ENCODE measurements around the gene MAP7D3. TPM values are rescaled to one million over a fixed set of nuclear protein-coding genes. Genes with fewer than 3 reads are reported as not detected.
A peak's percentile ranks its signal among the peaks of the same experiment; 100 is the strongest.

MAP7D3 gene
- total RNA-seq, 4 donors from 2014 or later: 14.5 to 21.2 (median 17.1) TPM

DNA sequence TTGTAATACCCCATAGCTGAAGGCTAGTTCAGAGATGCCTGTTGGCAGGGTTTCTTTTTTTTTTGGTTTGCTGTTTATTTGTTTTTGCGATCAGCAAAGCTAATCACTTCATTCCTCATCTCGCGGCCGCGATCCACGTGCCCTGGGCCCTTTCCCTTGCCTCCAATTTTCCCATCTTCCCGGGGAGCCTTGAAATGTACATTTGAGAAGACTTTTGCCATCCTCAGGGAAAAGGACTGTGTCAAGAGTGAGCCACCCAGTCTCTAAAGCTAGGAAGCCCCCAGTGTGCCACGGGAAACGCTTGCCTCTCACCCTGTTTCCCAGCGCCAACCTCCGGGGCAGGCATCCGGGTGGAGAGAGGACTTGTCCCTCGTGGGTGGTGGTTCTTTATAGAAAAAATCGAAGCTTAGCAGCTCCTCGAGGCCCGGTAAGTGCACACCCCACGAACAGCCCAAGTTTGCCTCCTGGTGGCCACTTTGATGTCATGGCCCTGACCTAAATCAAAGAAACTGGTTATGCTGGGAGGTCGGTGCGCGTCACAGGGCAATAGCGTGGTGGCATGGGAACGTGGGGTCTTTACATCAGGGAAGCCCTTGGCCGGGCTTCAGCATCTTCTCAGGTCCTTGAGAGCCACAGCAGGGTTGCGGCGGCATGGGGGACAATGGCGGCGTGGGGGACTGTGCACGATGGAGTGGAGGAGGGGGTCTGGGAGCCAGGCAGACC is 42.0 kb downstream of the MAP7D3 start:
- Histone ChIP-seq H3K4me1 (peaks cover 35 to 64% (median 63%) of the 10 kb centered on the region in 4 donors), H3K27me3 (no peaks in the 10 kb centered on the region), H3K27ac (replicated peaks in 1 of 4) (peak overlapping the region; percentile 86 to 99 (median 96)), H3K4me3 (peak overlapping the region; percentile 5 to 55 (median 35)), H3K36me3 (peaks cover 11 to 48% (median 41%) of the 10 kb centered on the region in 4 donors), H3K9me3 (no peaks in the 10 kb centered on the region)
- intact Hi-C loops (cut with DNase I): loop anchor here (2.0 kb wide), 1 partner anchor 42 kb away; no protein-coding TSS in a partner anchor
- no peak for DNase-seq (ENCODE audit: extremely low spot score)
- TF ChIP-seq POLR2A (IDR thresholded peaks at IDR 0.05; ENCODE audit: low read depth) (no peak), POLR2AphosphoS5 (IDR thresholded peaks at IDR 0.05) (peak; percentile 52 to 76), EP300 (IDR thresholded peaks at IDR 0.05) (no peak)
- TF ChIP-seq, protein P1, sequence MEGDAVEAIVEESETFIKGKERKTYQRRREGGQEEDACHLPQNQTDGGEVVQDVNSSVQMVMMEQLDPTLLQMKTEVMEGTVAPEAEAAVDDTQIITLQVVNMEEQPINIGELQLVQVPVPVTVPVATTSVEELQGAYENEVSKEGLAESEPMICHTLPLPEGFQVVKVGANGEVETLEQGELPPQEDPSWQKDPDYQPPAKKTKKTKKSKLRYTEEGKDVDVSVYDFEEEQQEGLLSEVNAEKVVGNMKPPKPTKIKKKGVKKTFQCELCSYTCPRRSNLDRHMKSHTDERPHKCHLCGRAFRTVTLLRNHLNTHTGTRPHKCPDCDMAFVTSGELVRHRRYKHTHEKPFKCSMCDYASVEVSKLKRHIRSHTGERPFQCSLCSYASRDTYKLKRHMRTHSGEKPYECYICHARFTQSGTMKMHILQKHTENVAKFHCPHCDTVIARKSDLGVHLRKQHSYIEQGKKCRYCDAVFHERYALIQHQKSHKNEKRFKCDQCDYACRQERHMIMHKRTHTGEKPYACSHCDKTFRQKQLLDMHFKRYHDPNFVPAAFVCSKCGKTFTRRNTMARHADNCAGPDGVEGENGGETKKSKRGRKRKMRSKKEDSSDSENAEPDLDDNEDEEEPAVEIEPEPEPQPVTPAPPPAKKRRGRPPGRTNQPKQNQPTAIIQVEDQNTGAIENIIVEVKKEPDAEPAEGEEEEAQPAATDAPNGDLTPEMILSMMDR (IDR thresholded peaks at IDR 0.05): peak; percentile 57 to 61 (median 59)
- 47% methylated on average over 22 of the region's 28 CpGs for WGBS

DNA sequence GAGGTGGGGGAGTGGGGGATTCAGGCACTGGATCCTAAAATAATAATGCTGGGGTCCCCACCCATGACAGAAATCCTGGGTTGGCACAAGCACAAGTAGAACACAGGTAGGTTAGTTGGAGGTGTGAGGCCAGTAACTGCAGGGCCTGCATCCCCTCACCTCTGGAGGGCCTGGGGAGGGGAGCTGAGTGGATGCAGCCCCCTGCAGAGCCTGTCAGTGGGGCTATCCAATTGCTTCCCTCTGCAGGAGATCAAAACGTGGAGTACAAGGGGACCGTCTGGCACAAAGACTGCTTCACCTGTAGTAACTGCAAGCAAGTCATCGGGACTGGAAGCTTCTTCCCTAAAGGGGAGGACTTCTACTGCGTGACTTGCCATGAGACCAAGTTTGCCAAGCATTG is 43.7 kb downstream of the MAP7D3 start:
- no peak for TF ChIP-seq POLR2AphosphoS5 (IDR thresholded peaks at IDR 0.05)
- TF ChIP-seq POLR2A (IDR thresholded peaks at IDR 0.05; ENCODE audit: low read depth): no peak
- TF ChIP-seq EP300 (IDR thresholded peaks at IDR 0.05): no peak
- TF ChIP-seq, protein P1 (IDR thresholded peaks at IDR 0.05): no peak
- 31% methylated on average over 4 of the region's 4 CpGs for WGBS
- Histone ChIP-seq H3K4me3 (peak overlapping the region; percentile 2 to 55 (median 52)), H3K4me1 (peaks cover 44 to 76% (median 74%) of the 10 kb centered on the region in 4 donors), H3K27me3 (no peaks in the 10 kb centered on the region), H3K27ac (replicated peaks in 1 of 4) (peak overlapping the region; percentile 86 to 99 (median 96)), H3K9me3 (no peaks in the 10 kb centered on the region), H3K36me3 (peaks cover 11 to 48% (median 41%) of the 10 kb centered on the region in 4 donors)
- no peak for DNase-seq (ENCODE audit: extremely low spot score)
- intact Hi-C loops (cut with DNase I): no loop called here

DNA sequence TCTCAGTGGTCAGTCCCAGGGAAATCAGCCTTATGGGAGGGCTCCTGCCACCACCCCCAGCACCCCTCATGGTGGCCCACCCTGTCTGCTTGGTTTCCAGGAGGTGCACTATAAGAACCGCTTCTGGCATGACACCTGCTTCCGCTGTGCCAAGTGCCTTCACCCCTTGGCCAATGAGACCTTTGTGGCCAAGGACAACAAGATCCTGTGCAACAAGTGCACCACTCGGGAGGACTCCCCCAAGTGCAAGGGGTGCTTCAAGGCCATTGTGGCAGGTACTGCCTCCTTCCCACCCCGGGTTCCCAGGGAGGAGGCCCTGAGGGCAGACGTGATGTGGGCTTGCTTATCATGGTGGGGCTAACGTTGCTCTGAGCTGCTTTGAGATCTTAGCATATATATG is 44.3 kb downstream of the MAP7D3 start:
- no peaks in the 10 kb centered on the region for H3K9me3 ChIP-seq
- WGBS: 47% methylated on average over 6 of the region's 6 CpGs
- peaks cover 11 to 48% (median 41%) of the 10 kb centered on the region in 4 donors for H3K36me3 ChIP-seq
- no peak for TF ChIP-seq EP300 (IDR thresholded peaks at IDR 0.05)
- TF ChIP-seq POLR2AphosphoS5 (IDR thresholded peaks at IDR 0.05): peak in 1 of 2 donors; percentile 69
- peaks cover 50 to 83% (median 80%) of the 10 kb centered on the region in 4 donors for H3K4me1 ChIP-seq
- peak overlapping the region; percentile 86 to 99 (median 96) for H3K27ac ChIP-seq (replicated peaks in 1 of 4)
- H3K27me3 ChIP-seq: no peaks in the 10 kb centered on the region
- peak overlapping the region; percentile 44 to 55 (median 52) for H3K4me3 ChIP-seq
- DNase-seq (ENCODE audit: extremely low spot score): no peak
- intact Hi-C loops (cut with DNase I): no loop called here

DNA sequence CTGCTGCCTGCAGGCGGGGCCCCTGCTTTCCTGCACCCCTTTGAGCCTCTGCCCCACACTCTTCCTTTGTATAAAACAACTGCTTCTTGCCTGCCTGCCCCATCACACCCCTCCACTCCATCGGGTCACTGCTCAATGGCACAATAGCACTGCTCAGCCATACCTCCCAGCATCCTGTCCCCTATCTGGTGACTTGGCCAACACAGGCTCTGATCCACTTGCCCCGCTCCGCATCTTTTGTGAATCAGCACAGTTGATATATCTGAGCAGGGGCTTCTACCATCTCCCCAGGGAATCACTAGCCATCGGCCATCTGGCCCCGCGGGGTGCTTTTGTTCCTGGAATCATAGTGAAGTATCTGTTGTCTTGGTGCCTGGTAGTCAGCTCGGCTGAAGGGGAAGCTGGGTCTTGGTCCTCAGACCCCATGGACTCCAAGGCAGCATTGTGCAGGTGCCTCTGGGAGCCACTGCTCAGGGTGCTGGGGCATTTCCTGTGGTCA is 45.3 kb downstream of the MAP7D3 start:
- Histone ChIP-seq H3K27me3 (no peaks in the 10 kb centered on the region), H3K36me3 (peaks cover 11 to 47% (median 40%) of the 10 kb centered on the region in 4 donors), H3K4me1 (peaks cover 50 to 91% (median 84%) of the 10 kb centered on the region in 4 donors), H3K4me3 (peak overlapping the region; percentile 44 to 55 (median 52)), H3K27ac (replicated peaks in 1 of 4) (peak overlapping the region; percentile 86 to 99 (median 96)), H3K9me3 (no peaks in the 10 kb centered on the region)
- WGBS: 54% methylated on average over 7 of the region's 8 CpGs
- intact Hi-C loops (cut with DNase I): no loop called here
- TF ChIP-seq POLR2AphosphoS5 (IDR thresholded peaks at IDR 0.05) (peak in 1 of 2 donors; percentile 5), POLR2A (IDR thresholded peaks at IDR 0.05; ENCODE audit: low read depth) (no peak)
- DNase-seq (ENCODE audit: extremely low spot score): no peak

DNA sequence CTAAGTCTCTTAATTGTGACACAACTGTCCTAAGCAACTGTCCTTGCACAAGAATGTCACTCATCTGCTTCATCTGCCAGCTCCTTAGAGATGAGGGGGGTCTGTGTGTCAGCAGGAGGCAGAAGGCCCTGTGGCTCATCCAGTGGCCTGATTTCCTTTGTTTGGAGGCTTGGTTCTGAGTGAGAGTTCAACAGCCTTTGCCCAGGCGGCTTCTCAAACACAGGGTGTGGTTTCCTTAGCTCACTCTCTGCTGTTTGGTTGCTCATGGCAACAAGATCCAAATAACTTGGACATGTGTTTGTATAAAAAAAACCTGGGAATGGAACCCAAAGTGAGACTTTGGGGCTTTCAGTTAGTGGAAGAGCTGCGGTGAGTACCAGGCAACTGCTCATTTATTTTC is 46.6 kb downstream of the MAP7D3 start:
- Histone ChIP-seq H3K4me1 (peaks cover 55 to 98% (median 81%) of the 10 kb centered on the region in 4 donors), H3K4me3 (peak overlapping the region; percentile 44 to 55 (median 52)), H3K27ac (replicated peaks in 1 of 4) (peak overlapping the region; percentile 86 to 99 (median 96)), H3K9me3 (no peaks in the 10 kb centered on the region), H3K36me3 (peaks cover 11 to 35% (median 34%) of the 10 kb centered on the region in 4 donors), H3K27me3 (no peaks in the 10 kb centered on the region)
- intact Hi-C loops (cut with DNase I): no loop called here
- WGBS: 18% methylated on average over 1 of the region's 2 CpGs
- no peak for DNase-seq (ENCODE audit: extremely low spot score)
- TF ChIP-seq POLR2AphosphoS5 (IDR thresholded peaks at IDR 0.05): peak; percentile 70 to 83
- no peak for TF ChIP-seq EP300 (IDR thresholded peaks at IDR 0.05)

DNA sequence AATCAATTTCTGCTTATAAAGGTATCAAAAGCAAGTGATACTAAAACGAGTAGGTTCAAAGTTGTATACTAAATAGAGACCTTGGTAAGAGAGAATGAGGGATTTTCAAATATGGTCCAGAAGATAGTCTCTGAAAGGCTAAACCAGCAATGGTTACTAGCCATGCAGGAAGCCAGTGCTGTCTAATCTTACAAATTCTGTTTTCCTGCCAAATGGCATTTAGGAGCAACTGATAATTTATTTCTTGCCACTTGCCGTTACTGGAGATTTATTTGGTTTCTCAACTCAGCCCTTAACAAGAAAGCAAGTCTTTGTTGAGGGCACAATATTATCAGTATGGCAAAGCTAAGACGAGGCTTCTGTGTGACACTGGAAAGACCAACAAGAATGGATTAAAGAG is 47.2 kb downstream of the MAP7D3 start:
- intact Hi-C loops (cut with DNase I): no loop called here
- 38% methylated on average over 3 of the region's 3 CpGs for whole genome bisulfite sequencing
- Histone ChIP-seq H3K27me3 (no peaks in the 10 kb centered on the region), H3K27ac (replicated peaks in 1 of 4) (peak overlapping the region; percentile 86 to 99 (median 96)), H3K36me3 (peaks cover 11 to 30% (median 28%) of the 10 kb centered on the region in 4 donors), H3K4me3 (peak overlapping the region; percentile 44 to 55 (median 52)), H3K9me3 (no peaks in the 10 kb centered on the region), H3K4me1 (peaks cover 55 to 92% (median 78%) of the 10 kb centered on the region in 4 donors)
- TF ChIP-seq POLR2A (IDR thresholded peaks at IDR 0.05; ENCODE audit: low read depth) (no peak), POLR2AphosphoS5 (IDR thresholded peaks at IDR 0.05) (no peak)
- TF ChIP-seq, protein P1 (IDR thresholded peaks at IDR 0.05): no peak
- no peak for DNase-seq (ENCODE audit: extremely low spot score)

Data from esophagus muscularis mucosa (tissue), 4 donors.